Mucosa of stomach (tissue), 1 donor: Measurements from ENCODE around the gene PPP1R9B.
A peak's percentile ranks its signal among the peaks of the same experiment; 100 is the strongest.

Source experiments
- H3K27me3 ChIP-seq: one replicate; pipeline ENCODE4 v1.7.0; 2013; ENCODE audit warnings: mild to moderate bottlenecking, low read length; ENCODE audit not compliant: control insufficient read depth, insufficient read depth
- H3K36me3 ChIP-seq: one replicate; pipeline ENCODE4 v1.7.0; 2013; ENCODE audit warnings: low read length; ENCODE audit not compliant: control insufficient read depth, insufficient read depth
- H3K4me1 ChIP-seq: one replicate; pipeline ENCODE4 v1.7.0; 2013; ENCODE audit warnings: mild to moderate bottlenecking, low read length; ENCODE audit not compliant: control insufficient read depth, insufficient read depth
- H3K4me3 ChIP-seq: one replicate; pipeline ENCODE4 v1.7.0; 2013; ENCODE audit warnings: low read length
- H3K9ac ChIP-seq: one replicate; pipeline ENCODE4 v1.7.0; 2013; ENCODE audit warnings: mild to moderate bottlenecking, low read length, moderate library complexity
- H3K9me3 ChIP-seq: one replicate; pipeline ENCODE4 v1.7.0; 2013; ENCODE audit warnings: mild to moderate bottlenecking, low read length, moderate library complexity; ENCODE audit not compliant: control insufficient read depth
- donor health status: Pancreatic carcinoma.

PPP1R9B gene

DNA sequence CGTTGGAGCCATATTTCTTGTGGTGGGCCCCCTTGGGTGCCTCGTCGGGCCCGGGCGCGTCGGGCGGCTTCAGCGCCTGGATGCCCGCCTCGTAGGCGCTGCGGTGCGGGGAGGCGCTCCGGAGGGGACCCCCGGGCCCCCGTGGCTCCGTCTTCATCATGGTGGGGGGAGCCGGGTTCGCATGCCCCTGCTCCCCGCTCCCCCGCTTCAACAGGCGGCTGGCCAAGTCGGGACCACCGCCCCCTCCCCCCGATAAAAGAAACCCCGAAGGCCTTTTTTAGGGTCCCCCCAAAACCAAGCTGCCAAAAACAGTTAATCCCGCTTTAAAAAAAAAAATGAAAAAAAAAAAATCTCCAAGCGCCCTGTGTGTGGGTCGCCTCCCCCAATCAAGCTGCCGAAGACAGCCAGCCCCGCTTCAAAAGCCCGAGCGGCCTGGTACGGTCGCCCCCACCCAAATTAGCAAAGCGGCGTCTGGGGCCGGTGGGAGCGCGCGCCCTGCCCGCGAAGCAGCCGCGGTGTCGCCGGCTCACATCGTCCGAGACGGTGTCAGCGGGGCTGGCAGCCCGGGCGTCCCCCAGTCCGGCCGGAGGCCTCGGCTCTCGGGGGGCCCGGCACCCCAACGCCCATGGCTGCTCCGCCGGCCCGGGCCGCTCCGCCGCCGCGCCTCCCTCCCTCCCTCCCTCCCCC, at the start of gene PPP1R9B:
Gene PPP1R9B (minus strand): TSS at position 324 of the 687 bp plus-strand sequence. CDS start 164 bp downstream, at position 160.
- peak within 1 kb of the TSS; percentile 77 for H3K9ac ChIP-seq
- H3K9me3 ChIP-seq: no peaks in the 10 kb centered on the region
- H3K4me3 ChIP-seq: peak within 1 kb of the TSS; percentile 83
- peaks cover 56% of the 10 kb centered on the region for H3K4me1 ChIP-seq
- no peaks in the 10 kb centered on the region for H3K27me3 ChIP-seq
- no peaks in the 10 kb centered on the region for H3K36me3 ChIP-seq

GRCh38 chr17:50199803-50200456, 49.5 kb upstream of the PPP1R9B start:
- Histone ChIP-seq H3K9ac (peak overlapping the region; percentile 78), H3K27me3 (peaks cover 39% of the 10 kb centered on the region), H3K9me3 (no peaks in the 10 kb centered on the region), H3K4me1 (peaks cover 22% of the 10 kb centered on the region), H3K36me3 (no peaks in the 10 kb centered on the region), H3K4me3 (peak overlapping the region; percentile 40)

GRCh38 chr17:50199211-50199802, 48.8 kb upstream of the PPP1R9B start:
- Histone ChIP-seq H3K27me3 (peaks cover 33% of the 10 kb centered on the region), H3K4me3 (no peak overlapping the region), H3K9ac (peak overlapping the region; percentile 78), H3K9me3 (no peaks in the 10 kb centered on the region), H3K4me1 (peaks cover 22% of the 10 kb centered on the region), H3K36me3 (no peaks in the 10 kb centered on the region)

DNA sequence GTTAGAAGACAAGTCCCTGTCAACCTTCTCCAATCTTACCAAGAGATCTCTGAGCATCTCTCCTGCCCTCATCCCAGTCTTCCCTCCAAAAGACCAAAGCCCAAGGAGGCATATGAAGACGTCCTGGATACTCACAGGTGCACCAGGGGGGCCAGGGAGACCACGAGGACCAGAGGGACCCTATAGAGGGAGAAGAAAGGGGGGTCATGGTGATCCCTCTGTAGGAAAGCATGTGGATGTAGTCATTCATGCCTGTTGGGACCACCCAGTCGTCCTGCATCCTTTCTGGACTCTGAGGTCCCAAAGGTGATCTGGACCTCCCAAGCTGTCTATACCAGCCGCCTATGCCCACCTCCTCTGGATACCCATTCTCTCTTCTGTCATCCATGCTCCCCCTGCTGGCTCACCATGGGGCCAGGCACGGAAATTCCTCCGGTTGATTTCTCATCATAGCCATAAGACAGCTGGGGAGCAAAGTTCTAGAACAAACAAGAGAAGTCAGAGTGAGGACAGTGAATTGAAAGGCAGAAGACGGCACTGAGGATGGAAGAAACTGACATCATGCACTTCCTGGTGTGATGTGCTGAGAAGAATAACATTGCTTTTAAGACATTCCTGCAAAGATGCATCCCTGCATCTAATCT, 47.7 kb upstream of the PPP1R9B start:
- Histone ChIP-seq H3K4me3 (no peak overlapping the region), H3K9me3 (no peaks in the 10 kb centered on the region), H3K9ac (no peak overlapping the region), H3K4me1 (peaks cover 22% of the 10 kb centered on the region), H3K36me3 (no peaks in the 10 kb centered on the region), H3K27me3 (peaks cover 26% of the 10 kb centered on the region)

DNA sequence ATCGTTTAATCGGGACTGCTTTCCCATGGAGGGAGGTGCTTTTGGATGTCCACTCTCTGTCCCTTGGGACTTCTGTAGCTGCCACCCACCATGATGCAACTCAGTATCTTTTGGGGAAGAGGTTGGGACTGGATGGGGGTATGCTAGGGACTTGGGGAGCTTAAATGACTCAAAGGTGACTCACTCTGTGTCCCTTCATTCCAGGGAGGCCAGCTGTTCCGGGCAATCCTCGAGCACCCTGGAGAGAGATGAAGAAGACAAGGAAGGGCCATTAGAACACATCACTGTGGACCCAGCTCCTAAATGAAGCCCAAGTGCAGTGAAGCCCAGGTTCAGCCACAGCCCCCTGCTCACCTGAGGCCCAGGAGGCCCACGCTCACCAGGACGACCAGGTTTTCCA, 46.3 kb upstream of the PPP1R9B start:
- Histone ChIP-seq H3K36me3 (no peaks in the 10 kb centered on the region), H3K9ac (no peak overlapping the region), H3K27me3 (peaks cover 12% of the 10 kb centered on the region), H3K9me3 (no peaks in the 10 kb centered on the region), H3K4me3 (no peak overlapping the region), H3K4me1 (peaks cover 22% of the 10 kb centered on the region)

DNA sequence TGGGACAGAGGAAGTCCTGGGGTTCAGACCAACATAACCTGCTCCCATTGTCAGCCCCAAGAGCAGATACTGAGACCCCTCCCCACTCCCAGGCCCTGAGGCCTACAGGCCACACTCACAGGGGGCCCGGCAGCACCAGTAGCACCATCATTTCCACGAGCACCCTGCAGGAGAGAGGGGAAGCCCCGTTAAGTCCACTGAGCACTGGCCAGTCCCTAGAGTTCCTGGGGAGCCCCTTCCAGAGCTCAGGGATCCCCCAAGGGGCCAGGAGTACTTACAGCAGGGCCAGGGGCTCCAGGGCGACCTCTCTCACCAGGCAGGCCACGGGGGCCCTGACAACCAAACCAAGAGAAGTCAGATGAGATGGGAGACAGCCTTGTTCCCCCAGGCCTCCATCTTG, 45.6 kb upstream of the PPP1R9B start:
- H3K4me1 ChIP-seq: peaks cover 21% of the 10 kb centered on the region
- no peaks in the 10 kb centered on the region for H3K9me3 ChIP-seq
- no peak overlapping the region for H3K4me3 ChIP-seq
- H3K27me3 ChIP-seq: peaks cover 5% of the 10 kb centered on the region
- H3K36me3 ChIP-seq: no peaks in the 10 kb centered on the region
- no peak overlapping the region for H3K9ac ChIP-seq

DNA sequence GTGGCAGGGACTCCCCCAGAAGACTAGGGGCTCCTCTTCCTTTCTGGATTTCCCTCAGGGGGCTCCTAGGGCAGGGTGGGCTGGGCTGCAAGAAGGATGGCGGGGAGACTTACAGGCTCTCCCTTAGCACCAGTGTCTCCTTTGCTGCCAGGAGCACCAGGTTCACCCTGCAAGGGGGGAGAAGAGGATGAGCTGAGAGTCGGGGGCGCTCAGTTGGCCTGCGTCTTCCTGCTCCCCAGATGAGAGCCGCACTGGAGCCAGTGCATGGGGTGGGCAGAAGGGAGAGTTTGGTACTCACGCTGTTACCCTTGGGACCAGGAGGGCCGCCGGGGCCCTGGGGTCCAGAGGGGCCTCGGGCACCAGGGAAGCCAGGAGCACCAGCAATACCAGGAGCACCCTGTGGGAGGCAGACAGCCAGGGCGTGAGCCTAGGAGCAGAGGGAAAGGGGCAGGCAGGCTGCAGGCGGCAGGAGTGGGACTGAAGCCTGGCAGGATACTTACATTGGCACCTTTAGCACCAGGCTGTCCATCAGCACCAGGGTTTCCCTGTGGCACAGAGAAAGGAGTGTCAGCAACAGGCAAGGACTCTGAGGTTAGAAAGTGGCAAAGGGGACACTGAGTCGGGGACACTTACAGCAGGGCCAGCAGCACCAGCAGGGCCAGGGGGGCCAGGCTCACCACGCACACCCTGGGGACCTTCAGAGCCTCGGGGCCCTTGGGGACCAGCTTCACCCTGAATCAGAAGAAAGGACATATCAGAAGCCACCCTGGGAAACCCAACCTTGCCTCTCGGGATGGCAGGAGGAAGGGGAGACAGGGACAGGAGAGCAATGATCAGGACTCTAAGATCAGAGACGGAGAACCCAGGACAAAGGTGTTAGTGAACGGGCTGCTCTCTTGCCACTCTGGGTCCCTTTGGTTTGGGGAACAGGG, 44.7 kb upstream of the PPP1R9B start:
- Histone ChIP-seq H3K9ac (no peak overlapping the region), H3K9me3 (no peaks in the 10 kb centered on the region), H3K36me3 (no peaks in the 10 kb centered on the region), H3K4me1 (peaks cover 13% of the 10 kb centered on the region), H3K4me3 (no peak overlapping the region), H3K27me3 (no peaks in the 10 kb centered on the region)

DNA sequence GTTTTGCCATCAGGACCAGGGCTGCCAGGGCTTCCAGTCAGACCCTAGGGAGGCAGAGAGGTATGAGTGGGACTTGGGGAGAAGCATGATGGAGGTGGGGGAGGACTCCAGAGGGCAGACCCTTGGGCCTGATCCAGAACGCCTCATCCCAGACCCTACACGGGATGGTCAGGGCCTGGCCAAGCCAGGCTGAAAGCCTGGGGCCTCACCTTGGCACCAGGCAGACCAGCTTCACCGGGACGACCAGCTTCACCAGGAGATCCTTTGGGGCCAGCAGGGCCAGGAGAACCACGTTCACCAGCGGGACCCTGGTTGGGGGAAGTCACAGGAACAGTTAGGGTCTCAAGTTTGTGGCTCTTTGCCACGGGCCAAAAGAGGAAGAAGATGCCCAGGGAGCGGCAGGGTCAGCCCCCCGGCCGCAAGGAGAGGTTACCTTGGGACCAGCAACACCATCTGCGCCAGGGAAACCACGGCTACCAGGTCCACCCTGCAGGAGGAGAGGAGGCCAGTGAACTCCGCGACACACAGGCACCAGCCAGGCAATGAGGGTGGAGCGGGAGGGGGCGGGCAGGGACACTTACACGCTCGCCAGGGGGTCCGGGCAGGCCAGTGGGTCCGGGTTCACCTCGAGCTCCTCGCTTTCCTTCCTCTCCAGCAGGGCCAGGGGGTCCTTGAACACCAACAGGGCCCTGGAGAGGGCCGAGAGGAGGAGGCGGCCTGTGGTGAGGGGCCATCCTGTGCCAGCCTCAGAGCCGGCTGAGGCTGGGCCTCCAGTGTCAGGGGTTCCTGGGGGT, 43.9 kb upstream of the PPP1R9B start:
- Histone ChIP-seq H3K4me1 (peaks cover 8% of the 10 kb centered on the region), H3K27me3 (no peaks in the 10 kb centered on the region), H3K9me3 (no peaks in the 10 kb centered on the region), H3K4me3 (no peak overlapping the region), H3K9ac (no peak overlapping the region), H3K36me3 (no peaks in the 10 kb centered on the region)

GRCh38 chr17:50192618-50193291, 42.3 kb upstream of the PPP1R9B start:
- Histone ChIP-seq H3K9ac (no peak overlapping the region), H3K27me3 (no peaks in the 10 kb centered on the region), H3K4me1 (no peaks in the 10 kb centered on the region), H3K4me3 (no peak overlapping the region), H3K36me3 (no peaks in the 10 kb centered on the region), H3K9me3 (no peaks in the 10 kb centered on the region)

- no peaks in the 10 kb centered on the region for H3K36me3 ChIP-seq
- H3K4me1 ChIP-seq: no peaks in the 10 kb centered on the region
- H3K9ac ChIP-seq: no peak overlapping the region
- no peak overlapping the region for H3K4me3 ChIP-seq
- H3K27me3 ChIP-seq: no peaks in the 10 kb centered on the region
- H3K9me3 ChIP-seq: no peaks in the 10 kb centered on the region
These were observed 41.7 kb upstream of the PPP1R9B start for GRCh38 chr17:50192144-50192617.
